LNCAP (cell line): ENCODE results near the gene KLK2.

Source experiments
- CTCF ChIP-seq: fragments of 450-650 bp; IDR thresholded peaks from 2 replicates; pipeline ENCODE4 v1.5.1; 2017; ENCODE audit warnings: mild to moderate bottlenecking

KLK2 gene

GRCh38 chr19:50924586-50924985, 51.3 kb downstream of the KLK2 start:
- no peak for TF ChIP-seq CTCF

GRCh38 chr19:50925734-50926133, 52.5 kb downstream of the KLK2 start:
- no peak for TF ChIP-seq CTCF

GRCh38 chr19:50926144-50926543, 52.9 kb downstream of the KLK2 start:
- no peak for TF ChIP-seq CTCF

GRCh38 chr19:50928831-50929230, 55.6 kb downstream of the KLK2 start:
- no peak for TF ChIP-seq CTCF
